GM21360 (cell line): ENCODE data around the gene PCSK1N.
"Not testable (repeated sequence)": the region's sequence is repeated elsewhere in the genome, so short reads cannot be mapped to it uniquely, and the experiment has no call there.

ENCODE experiments used
- ATAC-seq: cut with Tn5 transposase; IDR thresholded peaks from one replicate; pipeline ENCODE4 v1.9.1; 2021; ENCODE audit warnings: mild to moderate bottlenecking, moderate library complexity; ENCODE audit not compliant: unreplicated experiment

The PCSK1N gene, protein sequence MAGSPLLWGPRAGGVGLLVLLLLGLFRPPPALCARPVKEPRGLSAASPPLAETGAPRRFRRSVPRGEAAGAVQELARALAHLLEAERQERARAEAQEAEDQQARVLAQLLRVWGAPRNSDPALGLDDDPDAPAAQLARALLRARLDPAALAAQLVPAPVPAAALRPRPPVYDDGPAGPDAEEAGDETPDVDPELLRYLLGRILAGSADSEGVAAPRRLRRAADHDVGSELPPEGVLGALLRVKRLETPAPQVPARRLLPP

DNA sequence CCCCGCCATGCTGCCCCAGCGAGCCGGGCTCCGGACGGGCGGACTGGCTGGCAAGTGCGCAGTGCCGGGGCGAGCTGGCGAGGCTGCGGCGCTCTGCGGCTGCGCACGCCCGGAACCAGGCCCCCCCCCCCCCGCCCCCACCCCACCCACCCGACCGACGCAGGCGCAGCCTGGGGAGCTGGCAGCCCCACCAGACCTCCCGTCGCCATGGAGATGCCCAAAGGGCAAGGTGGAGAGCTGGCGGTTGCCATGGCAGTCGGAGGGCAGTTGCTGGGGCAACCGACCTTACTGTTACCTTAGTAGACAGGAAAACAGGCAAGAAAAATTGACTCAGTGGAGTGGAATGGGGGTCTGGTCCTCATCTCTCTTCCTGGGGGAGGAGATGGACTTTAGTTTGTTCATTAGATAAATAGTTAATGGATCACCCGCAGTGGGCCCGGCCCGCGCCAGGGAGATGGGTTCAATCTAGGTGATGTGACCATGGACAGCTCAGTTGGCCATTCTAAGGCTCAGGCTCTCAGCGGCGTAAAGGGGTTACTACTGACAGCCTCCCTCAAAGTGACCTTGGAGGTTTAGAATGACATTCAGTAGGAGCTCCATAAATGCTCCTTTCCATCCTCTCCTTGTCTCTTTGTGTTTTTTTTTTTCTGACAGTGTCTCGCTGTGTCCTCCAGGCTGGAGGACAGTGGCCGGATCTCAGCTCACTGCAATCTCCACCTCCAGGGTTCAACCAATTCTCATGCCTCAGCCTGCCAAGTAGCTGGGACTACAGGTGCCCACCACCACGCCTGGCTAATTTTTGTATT is at the start of gene PCSK1N:
Gene PCSK1N (minus strand): TSS at position 87 of the 806 bp plus-strand sequence. CDS start 78 bp downstream, at position 9.
- ATAC-seq: no peak

DNA sequence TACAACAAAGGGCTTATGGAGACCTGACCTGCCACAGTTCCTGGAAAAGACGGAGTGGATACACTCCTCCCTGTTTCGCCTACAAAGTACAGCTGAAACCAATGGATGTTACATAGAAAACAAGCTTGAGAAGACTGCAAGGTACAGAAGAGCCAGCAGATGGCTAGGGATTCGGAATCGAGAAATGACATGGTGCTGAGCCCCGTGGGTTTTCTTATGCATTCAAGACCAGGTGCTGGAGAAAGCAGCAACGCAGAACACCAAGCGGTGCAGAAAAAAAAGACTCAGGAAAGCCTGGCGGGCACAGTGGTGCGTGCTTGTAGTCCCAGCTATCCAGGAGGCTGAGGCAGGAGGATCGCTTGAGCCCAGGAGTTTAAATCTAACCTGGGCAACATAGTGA is 48.3 kb upstream of the PCSK1N start:
- ATAC-seq: no peak

DNA sequence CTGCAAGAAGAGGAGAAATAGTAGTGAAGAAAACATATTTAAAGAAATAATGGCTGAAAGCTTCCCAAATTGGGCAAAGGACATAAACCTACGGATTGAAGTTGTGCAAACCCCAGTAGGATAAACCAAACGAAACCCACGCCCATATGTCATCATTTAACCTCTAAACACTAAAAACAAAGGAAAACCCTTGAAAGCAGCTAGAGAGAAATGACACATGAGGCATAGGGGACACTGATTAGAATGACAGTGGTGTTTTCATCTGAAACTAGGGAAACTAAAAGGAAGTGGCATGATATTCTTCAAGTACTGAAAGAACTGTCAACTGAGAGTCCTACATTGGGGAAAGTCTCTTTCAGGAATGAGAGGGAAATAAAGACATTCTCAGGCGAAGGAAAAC is 41.5 kb upstream of the PCSK1N start:
- not testable (repeated sequence) for ATAC-seq

DNA sequence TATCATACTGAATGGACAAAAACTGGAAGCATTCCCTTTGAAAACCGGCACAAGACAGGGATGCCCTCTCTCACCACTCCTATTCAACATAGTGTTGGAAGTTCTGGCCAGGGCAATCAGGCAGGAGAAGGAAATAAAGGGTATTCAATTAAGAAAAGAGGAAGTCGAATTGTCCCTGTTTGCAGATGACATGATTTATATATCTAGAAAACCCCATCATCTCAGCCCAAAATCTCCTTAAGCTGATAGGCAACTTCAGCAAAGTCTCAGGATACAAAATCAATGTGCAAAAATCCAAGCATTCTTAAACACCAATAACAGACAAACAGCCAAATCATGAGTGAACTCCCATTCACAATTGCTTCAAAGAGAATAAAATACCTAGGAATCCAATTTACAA is 36.6 kb upstream of the PCSK1N start:
- ATAC-seq: not testable (repeated sequence)

DNA sequence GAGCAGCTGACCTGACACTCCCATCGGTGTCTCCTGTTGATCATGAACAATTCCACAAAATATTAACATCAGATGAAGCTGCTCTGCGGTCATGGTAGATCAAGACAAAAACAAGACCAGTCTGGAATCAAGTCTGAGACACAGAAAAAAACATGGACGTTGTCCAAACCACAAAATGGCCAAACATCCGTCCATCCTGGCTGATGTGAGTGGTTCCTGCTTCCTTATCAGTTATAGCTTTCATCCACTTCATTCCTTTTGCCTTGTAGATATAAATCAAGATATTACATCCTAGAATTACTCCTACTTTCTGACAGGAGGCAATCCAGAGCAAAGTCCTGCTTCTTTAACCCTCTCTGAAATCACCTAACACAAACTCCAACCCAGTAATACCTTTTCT is 28.8 kb upstream of the PCSK1N start:
- no peak for ATAC-seq

DNA sequence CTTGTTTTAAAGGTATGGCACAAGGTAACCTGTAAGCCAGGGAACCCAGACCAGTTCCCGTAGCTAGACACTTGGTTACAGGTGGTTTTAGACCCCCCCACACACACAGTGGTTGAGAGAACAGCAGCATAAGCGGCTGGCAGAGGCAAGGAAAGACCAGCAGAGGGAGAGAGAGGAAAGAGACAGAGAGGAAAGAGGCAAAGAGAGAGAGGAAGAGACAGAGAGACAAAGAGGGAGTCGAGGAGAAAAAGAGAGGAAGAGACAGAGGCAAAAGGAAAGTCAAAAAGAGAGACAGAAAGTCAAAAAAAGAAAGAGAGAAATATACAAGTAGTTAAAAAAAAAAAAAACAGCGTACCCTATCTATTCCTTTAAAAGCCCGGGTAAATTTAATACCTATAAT is 19.5 kb upstream of the PCSK1N start:
- ATAC-seq: no peak

DNA sequence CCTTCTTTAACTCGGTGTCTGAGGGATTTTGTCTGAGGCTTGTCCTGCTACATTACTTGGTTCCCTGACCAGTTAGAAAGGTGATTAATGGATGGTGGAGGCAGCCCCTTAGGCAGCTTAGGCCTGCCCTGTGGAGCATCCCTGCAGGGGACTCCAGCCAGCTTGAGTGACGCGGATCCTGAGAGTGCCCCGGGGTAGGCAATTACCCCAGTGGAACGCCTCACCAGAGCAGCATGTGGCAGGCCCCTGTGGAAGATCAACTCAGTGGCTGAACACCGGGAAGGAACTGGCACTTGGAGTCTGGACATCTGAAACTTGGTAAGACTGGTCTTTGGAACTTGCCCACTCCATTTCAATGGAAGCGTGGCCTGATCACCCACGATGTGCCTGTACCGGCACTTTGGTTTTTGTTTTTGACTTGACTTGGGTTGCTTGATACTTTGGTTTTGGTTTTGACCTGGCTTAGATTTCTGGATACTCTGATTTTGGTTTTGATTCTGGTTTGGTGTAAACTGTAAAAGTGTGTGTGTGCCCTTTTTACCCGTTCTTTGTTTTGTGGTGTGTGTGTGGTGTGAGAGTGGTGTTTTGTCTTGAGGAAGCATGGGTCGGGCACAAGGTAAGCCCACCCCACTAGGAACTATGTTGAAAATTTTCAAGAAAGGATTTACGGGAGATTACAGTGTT is 18.9 kb upstream of the PCSK1N start:
- not testable (repeated sequence) for ATAC-seq

DNA sequence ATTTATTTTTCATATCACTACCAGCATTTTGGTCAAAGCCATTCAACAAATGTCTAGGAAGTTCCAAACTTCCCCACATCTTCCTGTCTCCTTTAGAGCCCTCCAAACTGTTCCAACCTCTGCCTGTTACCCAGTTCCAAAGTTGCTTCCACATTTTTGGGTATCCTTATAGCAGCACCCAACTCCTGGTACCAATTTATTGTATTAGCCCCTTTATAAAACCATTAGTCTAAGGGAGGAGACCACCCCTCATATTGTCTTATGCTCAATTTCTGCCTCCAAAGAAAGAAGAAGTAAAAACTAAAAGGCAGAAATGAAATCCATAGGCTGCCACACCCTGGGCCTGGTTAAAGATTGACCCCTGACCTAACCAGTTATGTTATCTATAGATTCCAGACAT is 18.1 kb upstream of the PCSK1N start:
- ATAC-seq: not testable (repeated sequence)

DNA sequence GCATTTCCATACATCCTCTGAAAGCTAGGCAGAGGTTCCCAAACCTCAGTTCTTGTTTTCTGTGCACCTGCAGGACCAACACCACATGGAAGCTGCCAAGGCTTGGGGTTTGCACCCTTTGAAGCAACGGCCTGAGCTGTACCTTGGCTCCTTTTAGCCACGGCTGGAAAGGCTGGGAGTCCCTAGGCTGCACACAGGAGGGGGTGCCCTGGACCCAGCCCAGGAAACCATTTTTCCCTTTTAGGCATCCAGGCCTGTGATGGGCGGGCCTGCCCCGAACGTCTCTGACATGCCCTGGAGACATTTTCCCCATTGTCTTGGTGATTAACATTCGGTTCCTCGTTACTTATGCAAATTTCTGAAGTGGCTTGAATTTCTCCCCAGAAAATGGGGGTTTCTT is 17.4 kb upstream of the PCSK1N start:
- no peak for ATAC-seq

DNA sequence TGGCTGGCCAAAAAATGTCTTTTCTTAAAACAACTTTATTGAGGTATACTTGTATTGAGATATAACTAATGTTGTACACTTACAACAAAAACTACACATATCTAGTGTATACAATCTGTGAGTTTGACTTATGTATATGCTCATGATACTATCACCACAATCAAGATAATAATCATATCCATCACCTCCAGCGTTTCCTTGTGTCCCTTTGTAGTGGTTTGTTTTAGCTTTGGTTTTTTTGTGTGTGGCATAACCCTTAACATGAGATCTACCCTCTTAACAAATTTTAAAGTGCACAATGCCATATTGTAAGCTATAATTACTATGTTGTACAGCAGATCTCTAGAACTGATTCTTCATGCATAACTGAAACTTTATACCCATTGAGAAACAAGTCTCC is 13.4 kb upstream of the PCSK1N start:
- ATAC-seq: no peak

DNA sequence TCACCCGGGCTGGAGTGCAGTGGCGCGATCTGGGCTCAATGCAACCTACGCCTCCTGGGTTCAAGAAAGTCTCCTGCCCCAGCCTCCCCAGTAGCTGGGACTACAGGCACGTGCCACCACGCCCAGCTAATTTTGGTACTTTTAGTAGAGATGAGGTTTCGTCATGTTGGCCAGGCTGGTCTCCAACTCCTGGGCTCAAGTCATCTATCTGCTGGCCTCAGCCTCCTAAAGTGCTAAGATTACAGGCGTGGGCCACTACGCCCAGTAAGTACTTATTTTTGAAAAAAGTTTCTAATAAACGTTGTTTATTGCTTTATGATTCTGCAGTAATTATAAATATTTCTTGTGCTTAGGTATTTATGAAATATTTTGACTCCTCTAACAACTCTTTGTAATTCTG is 4.3 kb upstream of the PCSK1N start:
- no peak for ATAC-seq

DNA sequence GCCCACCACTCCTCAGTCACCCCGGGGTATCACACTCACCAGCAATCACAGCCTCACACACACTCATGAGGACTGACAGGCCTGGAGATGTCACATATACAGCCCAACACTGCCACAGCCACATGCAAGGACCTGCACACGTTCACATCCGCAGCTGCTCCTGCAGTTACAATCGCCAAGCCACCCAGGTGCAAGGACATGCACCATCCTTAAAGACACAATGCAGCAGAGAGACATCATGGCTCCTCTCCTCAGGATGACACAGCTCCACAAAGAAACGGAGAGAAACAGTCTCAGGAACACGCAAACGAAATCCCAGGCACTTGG is 1.1 kb downstream of the PCSK1N start:
- no peak for ATAC-seq

DNA sequence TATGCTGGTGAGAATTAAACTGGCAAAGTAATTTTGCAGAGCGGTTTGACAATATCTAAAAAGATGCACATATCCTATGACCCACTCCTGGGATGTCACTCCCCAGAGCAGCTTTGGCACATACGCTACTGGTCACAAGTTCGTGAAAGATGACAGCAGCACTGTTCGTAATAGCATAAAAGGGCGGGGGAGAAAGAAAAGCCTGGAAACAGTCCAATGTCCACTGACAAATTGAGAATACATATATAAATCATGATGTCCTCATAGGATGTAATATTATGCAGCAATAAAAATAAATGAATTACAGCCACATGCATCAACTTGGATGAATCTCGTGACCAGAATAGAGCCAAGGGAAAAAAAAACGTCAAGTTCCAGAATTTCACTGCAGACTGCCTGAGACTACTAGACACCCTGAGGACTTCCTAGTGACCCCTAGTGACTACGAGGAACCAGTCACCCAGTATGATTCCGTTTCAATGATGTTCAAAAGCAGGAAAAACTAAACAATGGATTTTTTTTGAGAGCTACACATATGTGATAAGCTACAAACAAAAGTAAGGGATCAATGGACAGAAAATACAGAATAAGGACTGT is 1.8 kb downstream of the PCSK1N start:
- no peak for ATAC-seq

DNA sequence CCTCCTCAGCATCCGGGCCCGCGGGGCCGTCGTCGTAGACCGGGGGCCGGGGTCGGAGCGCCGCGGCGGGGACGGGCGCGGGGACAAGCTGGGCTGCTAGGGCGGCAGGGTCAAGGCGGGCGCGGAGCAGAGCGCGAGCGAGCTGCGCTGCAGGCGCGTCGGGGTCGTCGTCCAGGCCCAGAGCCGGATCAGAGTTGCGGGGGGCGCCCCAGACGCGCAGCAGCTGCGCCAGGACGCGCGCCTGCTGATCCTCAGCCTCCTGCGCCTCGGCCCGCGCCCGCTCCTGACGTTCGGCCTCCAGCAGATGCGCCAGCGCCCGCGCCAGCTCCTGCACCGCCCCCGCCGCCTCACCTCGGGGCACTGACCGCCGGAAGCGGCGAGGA is 3.5 kb downstream of the PCSK1N start:
- ATAC-seq: no peak

DNA sequence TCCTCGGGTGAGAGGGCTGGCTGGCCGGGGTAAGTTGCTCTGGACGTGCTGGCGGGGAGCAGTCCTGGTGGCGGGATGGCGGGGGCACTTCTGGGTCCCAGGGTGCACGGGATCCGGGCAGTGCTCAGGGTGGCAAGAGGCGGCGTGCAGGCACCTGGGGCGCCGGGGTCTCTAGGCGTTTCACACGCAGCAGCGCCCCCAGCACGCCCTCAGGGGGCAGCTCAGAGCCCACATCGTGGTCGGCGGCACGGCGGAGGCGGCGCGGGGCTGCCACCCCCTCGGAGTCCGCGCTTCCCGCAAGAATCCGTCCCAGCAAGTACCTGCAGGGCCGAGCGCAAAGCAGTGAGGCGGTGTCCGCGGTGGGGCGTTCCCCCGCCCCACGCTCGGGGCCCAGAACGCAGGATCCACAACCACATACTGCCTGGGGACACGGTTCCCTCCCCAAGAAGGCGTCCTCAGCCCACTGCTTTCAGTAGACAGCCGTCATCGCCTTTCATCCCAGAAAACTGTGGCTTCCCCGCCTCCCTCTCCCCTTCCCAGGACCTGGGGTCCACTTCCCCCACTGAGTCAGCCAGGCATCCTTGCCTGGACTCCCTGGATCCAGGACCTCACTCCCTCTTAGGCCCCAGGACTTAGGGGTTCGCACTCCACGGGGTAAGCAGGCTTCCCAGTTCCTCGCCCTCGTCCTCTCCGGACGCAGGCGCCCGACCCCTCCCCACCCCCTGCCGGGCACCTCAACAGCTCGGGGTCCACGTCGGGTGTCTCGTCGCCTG is 4.1 kb downstream of the PCSK1N start:
- no peak for ATAC-seq

DNA sequence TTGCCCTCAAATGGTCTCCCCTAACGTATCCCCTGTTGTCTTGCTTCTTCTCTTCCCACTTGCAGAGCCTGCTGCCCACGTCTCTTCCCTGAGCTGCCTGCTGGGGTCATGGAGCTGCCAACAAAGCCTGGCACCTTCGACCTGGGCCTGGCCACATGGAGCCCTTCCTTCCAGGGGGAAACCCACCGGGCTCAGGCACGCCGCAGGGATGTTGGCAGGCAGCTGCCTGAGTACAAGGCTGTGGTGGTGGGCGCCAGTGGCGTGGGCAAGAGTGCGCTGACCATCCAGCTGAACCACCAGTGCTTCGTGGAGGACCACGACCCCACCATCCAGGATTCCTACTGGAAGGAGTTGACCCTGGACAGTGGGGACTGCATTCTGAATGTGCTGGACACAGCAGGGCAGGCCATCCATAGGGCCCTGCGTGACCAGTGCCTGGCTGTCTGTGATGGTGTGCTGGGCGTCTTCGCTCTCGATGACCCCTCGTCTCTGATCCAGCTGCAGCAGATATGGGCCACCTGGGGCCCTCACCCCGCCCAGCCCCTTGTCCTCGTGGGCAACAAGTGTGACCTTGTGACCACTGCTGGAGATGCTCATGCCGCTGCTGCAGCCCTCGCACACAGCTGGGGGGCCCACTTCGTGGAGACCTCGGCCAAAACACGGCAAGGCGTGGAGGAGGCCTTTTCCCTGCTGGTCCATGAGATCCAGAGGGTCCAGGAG is 6.2 kb downstream of the PCSK1N start:
- ATAC-seq: no peak

DNA sequence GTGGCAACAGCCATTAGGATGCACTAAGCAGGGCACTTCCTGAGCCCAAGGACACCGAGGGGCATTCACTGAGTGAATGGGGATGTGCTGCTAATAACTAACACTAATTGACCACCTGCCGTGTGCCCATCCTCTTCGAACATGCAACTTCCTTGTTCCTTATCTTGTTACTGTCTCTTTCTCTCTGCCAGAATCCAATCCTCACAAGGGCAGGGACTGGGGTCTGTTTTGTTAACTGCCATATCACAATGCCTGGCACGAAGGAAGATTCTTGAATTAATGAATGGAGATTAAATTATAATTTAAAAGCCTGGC is 7.8 kb downstream of the PCSK1N start:
- ATAC-seq: no peak

DNA sequence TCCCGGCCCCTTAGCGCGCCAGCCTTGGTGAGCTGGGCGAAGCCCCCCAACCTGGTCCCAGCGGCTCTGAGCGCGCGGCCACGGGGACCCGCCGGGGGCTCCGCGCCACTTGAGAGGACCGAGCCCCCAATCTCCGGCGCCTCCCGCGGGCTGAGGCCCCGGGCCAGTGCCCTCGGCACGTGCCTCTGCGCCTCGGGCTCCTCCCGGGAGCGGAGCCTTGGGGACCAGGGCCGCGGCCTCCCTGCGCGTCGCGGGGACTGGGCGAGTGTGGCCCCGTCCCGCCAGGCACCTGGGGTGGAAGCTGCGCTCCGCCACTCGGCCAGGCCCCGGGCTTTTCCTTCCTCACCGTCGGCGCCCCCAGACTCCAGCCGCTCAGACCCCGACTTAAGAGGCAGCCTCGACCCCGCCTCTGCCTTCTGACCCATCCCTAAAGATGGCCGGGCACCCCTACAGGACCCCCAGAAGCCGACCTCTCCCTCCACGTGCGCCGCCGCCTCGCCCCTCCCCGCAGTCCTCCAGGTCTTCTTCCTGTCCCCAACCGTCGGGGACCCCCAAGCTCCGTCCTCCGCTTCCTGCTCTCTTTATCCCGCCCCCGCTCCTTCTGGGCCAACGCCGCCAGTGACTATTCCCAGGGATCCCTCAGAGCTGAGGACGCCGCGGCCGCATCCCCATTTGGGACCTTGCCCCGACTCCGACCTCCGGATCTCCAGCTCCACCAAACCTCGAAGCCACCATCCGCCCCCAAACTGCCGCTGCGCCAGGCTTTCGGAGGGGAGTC is 8.3 kb downstream of the PCSK1N start:
- no peak for ATAC-seq

DNA sequence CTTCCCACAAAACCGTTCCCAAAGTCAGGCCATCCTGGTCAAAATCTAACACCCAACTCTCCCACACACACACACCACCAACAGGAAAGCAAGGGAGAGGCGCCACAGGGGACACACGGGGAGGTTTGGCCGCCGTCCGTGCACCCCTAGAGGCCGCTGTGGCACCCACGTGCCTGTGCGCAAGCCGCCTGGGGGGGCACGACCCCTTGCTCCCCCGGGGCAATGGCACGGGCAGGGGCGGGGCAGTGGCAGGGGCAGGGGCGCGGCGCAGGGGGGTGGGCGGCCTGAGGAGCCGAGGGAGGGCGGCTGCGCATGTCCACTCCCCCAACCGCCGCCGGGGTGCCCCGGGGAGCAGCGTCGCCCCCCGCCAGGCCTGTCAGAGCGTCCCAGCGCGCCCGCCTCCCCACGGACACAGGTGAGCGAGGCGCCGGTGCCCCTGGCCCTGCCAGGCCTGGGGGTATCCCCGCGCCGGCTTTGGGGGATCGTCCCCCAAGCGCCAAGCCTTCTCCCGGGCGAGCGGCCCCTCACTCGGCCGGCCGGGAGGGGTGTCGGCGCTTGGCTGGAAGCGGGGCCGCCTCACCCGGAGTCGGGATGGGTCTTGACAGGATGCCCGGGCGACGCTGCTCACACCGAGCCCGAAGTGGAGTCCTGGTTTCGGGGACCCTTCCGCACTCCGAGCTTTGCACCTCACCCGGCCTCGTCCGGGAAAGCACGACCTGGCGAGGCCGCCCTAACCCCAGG is 9.1 kb downstream of the PCSK1N start, which contains the start of gene ERAS:
Gene ERAS (plus strand): TSS at position 379 of the 741 bp plus-strand sequence. CDS start 2,611 bp downstream, outside the sequence.
- no peak for ATAC-seq
